HepG2 (cell line): ENCODE results near the gene FXYD1.

ENCODE experiments used
- CTCF ChIP-seq: sonication (generic); formaldehyde crosslinking; IDR thresholded peaks from 2 replicates; pipeline ENCODE4 v1.5.0; 2020; ENCODE audit warnings: mild to moderate bottlenecking, missing genetic modification reagents, moderate library complexity
- EZH2 ChIP-seq: conservative IDR thresholded peaks from 2 replicates; pipeline ENCODE4 v1.6.1; 2012; ENCODE audit warnings: mild to moderate bottlenecking, low read depth, low read length, moderate library complexity
- ZNF503 ChIP-seq: sonication (generic); formaldehyde crosslinking; IDR thresholded peaks from 2 replicates; pipeline ENCODE4 v1.4.0; 2020; ENCODE audit warnings: missing genetic modification reagents

GRCh38 chr19:35132254-35132653, 6.4 kb upstream of the FXYD1 start:
- TF ChIP-seq EZH2 (no peak), CTCF (CRISPR knock-in tag) (no peak), ZNF503 (CRISPR knock-in tag) (no peak)
